Measurements from ENCODE around the gene POU2AF3.
A peak's percentile ranks its signal among the peaks of the same experiment; 100 is the strongest.

POU2AF3 gene

DNA sequence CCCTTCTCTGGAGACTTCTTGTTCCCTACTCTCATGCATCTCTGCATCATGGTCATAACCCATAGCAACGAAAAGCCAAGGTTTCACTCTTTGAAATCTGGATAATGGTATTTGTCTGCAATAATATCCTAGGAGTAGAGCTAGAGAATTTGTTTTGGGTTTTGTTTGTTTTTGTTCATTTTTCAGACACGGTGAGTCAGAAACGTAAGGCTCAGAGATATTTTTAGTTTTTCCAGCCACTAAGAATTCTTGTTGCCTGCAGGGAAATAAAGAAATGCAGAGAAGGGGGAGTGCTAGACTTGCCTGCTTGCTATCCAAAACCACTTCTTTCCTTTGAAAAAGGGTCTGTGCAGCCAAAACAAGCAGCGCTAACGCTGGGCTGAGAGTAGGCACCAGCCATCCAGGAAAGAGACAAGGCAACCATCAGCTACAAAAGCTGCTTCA, 26.0 kb downstream of the POU2AF3 start:
- no peaks in the 10 kb centered on the region for H3K9me3 ChIP-seq (ENCODE audit: control insufficient read depth in 5 of 5, low read length in 5 of 5)
- peaks cover 0 to 40% (median 25%) of the 10 kb centered on the region in 5 donors for H3K4me1 ChIP-seq (ENCODE audit: control insufficient read depth in 5 of 5, insufficient read depth in 5 of 5, low read length in 5 of 5)
- H3K9ac ChIP-seq (ENCODE audit: low read length in 5 of 5) = no peak overlapping the region
- no peaks in the 10 kb centered on the region for H3K27me3 ChIP-seq (ENCODE audit: control insufficient read depth in 5 of 5, insufficient read depth in 4 of 5, low read length in 5 of 5)
- no peaks in the 10 kb centered on the region for H3K36me3 ChIP-seq (ENCODE audit: control insufficient read depth in 5 of 5, insufficient read depth in 5 of 5, low read length in 5 of 5)
- H3K27ac ChIP-seq (ENCODE audit: low read depth, low read length) = no peak overlapping the region
- H3K4me3 ChIP-seq (ENCODE audit: low read depth in 1 of 5, low read length in 5 of 5) = peak overlapping the region in 1 of 5 donors; percentile 4

DNA sequence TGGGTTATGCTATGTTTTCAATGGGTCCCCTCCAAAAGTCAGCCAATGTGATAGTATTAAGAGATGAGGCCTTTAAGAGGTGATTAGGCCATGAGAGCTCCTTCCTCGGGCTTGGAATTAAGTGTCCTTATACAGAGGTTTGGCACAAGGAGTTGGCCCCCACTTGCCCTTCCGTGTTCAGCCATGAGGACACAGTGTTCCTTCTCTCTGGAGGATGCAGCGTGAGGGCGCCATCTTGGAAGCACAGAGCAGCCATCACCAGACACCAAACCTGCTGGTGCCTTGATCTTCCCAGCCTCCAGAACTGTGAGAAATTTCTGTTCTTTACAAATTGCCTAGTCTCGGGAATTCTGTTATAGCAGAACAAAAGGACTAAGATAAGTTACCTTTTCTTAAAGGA, 26.9 kb downstream of the POU2AF3 start:
- H3K4me3 ChIP-seq (ENCODE audit: low read depth in 1 of 5, low read length in 5 of 5) = no peak overlapping the region
- no peaks in the 10 kb centered on the region for H3K27me3 ChIP-seq (ENCODE audit: control insufficient read depth in 5 of 5, insufficient read depth in 4 of 5, low read length in 5 of 5)
- H3K36me3 ChIP-seq (ENCODE audit: control insufficient read depth in 5 of 5, insufficient read depth in 5 of 5, low read length in 5 of 5) = no peaks in the 10 kb centered on the region
- H3K4me1 ChIP-seq (ENCODE audit: control insufficient read depth in 5 of 5, insufficient read depth in 5 of 5, low read length in 5 of 5) = peaks cover 0 to 43% (median 23%) of the 10 kb centered on the region in 5 donors
- no peaks in the 10 kb centered on the region for H3K9me3 ChIP-seq (ENCODE audit: control insufficient read depth in 5 of 5, low read length in 5 of 5)
- H3K27ac ChIP-seq (ENCODE audit: low read depth, low read length) = no peak overlapping the region
- H3K9ac ChIP-seq (ENCODE audit: low read length in 5 of 5) = no peak overlapping the region

DNA sequence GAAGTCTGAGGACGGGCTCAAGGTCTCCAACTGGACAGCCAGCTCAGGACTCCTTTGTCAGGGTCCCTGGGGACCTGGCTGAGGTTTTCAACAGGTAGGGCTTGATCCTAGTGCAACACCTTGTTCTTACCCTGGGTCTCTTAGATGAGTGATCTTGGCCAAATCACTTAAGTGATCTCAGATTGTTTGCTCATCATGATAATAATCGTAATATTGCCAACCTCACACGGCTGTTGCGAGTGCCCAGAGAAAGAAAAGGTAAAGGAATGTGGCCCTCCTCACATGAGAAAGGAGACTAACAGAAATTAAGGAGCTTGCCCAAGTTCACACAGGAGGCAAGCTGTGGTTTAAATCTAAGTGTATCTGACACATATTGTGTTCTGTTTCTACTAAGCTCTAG, 28.5 kb downstream of the POU2AF3 start:
- Histone ChIP-seq H3K4me3 (ENCODE audit: low read depth in 1 of 5, low read length in 5 of 5) (no peak overlapping the region), H3K36me3 (ENCODE audit: control insufficient read depth in 5 of 5, insufficient read depth in 5 of 5, low read length in 5 of 5) (no peaks in the 10 kb centered on the region), H3K4me1 (ENCODE audit: control insufficient read depth in 5 of 5, insufficient read depth in 5 of 5, low read length in 5 of 5) (peaks cover 0 to 52% (median 31%) of the 10 kb centered on the region in 5 donors), H3K27me3 (ENCODE audit: control insufficient read depth in 5 of 5, insufficient read depth in 4 of 5, low read length in 5 of 5) (no peaks in the 10 kb centered on the region), H3K9me3 (ENCODE audit: control insufficient read depth in 5 of 5, low read length in 5 of 5) (no peaks in the 10 kb centered on the region), H3K27ac (ENCODE audit: low read depth, low read length) (no peak overlapping the region), H3K9ac (ENCODE audit: low read length in 5 of 5) (no peak overlapping the region)

DNA sequence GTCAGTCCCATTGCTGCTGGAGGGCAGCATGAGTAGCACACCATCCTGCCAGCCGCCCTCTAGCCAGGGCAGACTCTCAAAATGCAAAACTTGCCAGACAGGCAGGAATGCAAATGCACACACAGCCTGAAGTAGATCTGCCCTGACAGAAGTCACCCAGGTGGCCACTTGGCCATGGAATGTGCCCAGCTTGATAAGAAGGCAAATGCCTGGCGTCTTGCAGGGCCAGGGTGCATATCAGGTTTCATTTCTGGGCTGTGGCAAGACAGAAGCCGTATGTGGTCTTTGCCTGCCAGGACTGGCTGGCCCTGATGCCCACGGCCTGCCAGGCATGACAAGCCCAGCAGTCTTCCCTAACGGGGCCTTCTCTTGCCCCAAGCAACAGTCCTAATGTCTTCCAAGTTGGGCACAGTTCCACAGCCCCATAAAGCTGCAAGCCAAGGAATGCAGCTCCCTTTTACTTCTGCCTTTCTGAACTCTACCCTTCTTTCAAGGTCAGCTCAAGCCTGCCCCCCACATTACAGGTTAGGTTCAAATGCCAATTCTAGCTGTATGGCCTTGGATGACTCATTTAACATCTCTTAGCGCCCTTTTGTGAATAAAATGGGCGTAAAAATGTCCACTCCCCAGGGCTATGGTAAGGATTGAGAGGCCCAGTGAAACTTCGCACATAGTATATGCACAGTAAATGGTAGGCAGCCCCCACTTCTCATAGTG, 29.7 kb downstream of the POU2AF3 start:
- no peaks in the 10 kb centered on the region for H3K9me3 ChIP-seq (ENCODE audit: control insufficient read depth in 5 of 5, low read length in 5 of 5)
- no peak overlapping the region for H3K4me3 ChIP-seq (ENCODE audit: low read depth in 1 of 5, low read length in 5 of 5)
- peaks cover 0 to 54% (median 33%) of the 10 kb centered on the region in 5 donors for H3K4me1 ChIP-seq (ENCODE audit: control insufficient read depth in 5 of 5, insufficient read depth in 5 of 5, low read length in 5 of 5)
- H3K27ac ChIP-seq (ENCODE audit: low read depth, low read length) = no peak overlapping the region
- H3K36me3 ChIP-seq (ENCODE audit: control insufficient read depth in 5 of 5, insufficient read depth in 5 of 5, low read length in 5 of 5) = no peaks in the 10 kb centered on the region
- H3K27me3 ChIP-seq (ENCODE audit: control insufficient read depth in 5 of 5, insufficient read depth in 4 of 5, low read length in 5 of 5) = no peaks in the 10 kb centered on the region
- no peak overlapping the region for H3K9ac ChIP-seq (ENCODE audit: low read length in 5 of 5)

DNA sequence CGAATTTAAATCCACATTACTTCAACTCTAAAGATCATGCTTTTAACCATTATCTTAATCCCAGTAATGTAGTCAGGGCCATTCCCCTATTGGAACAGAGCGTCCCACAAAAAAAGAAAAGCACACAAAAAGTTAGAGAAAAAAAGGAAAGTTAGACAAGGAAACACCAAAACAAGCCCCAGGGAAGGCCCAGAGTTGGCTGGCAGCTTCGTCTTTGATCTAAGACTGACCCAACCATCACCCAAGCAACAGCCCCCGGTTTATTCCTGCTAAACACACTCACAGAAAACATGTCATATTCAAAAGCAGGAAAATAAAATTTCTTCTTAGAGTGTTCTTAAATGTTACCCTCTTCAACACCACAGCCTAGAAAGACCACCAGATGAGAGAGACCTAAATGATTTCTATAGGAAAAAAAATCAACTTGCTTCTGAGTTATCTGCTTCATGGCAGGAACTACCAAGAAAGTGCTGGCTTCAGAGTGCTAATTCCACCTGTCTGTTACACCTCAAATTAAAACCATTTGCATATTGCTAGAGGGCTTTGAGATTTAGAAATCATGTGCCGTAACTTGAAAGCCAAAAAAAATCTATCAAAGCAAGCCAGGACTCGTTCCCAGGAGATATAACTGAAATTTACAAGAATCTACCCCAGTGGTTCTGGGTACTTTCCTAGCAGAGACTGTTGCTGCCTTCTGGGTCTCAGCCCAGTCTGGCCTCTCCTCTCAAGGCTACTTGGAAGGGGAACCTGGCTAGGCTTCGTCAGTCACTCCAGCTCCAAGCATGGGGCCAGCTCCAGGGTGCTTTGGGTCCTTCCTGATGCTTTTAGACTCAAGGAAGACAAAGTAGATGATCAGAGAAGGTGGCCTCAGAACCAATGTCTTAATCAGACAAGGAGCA, 31.2 kb downstream of the POU2AF3 start:
- H3K27me3 ChIP-seq (ENCODE audit: control insufficient read depth in 5 of 5, insufficient read depth in 4 of 5, low read length in 5 of 5) = no peaks in the 10 kb centered on the region
- no peak overlapping the region for H3K4me3 ChIP-seq (ENCODE audit: low read depth in 1 of 5, low read length in 5 of 5)
- peaks cover 0 to 48% (median 27%) of the 10 kb centered on the region in 5 donors for H3K4me1 ChIP-seq (ENCODE audit: control insufficient read depth in 5 of 5, insufficient read depth in 5 of 5, low read length in 5 of 5)
- H3K9me3 ChIP-seq (ENCODE audit: control insufficient read depth in 5 of 5, low read length in 5 of 5) = no peaks in the 10 kb centered on the region
- H3K27ac ChIP-seq (ENCODE audit: low read depth, low read length) = peak overlapping the region; percentile 15
- H3K9ac ChIP-seq (ENCODE audit: low read length in 5 of 5) = peak overlapping the region in 2 of 5 donors; percentile 15 to 57
- no peaks in the 10 kb centered on the region for H3K36me3 ChIP-seq (ENCODE audit: control insufficient read depth in 5 of 5, insufficient read depth in 5 of 5, low read length in 5 of 5)

DNA sequence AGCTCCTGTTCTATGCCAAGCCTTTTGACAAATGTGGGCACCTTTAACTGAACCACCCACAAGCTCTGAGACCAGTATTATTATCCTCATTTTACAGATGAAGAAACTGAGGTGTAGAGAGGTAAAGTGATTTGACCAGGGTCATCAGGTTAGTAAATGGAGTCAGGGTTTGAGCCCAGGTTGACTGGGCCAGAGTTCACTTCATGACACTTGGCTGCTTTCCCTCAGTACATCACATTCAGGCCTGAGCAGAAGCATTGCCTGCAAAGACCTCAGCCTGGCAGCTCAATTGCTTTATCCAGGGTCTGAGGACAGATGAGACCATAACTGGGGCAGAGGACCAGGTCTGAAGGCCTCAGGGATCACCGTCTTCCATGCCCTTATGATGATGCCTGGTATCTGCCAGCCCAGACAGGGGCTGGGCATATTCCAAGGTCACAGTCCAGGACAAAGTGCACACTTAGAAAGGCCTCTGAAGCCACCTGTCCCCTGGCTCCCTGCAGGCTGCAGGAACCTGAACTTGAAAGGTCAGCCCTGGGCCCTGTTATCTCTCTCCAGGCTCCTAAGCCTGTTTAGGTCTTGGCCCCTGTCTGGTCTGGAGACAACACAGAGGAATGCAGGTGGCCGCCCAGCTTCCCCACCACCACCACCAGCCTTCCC, 32.0 kb downstream of the POU2AF3 start:
- Histone ChIP-seq H3K27ac (ENCODE audit: low read depth, low read length) (no peak overlapping the region), H3K9me3 (ENCODE audit: control insufficient read depth in 5 of 5, low read length in 5 of 5) (no peaks in the 10 kb centered on the region), H3K36me3 (ENCODE audit: control insufficient read depth in 5 of 5, insufficient read depth in 5 of 5, low read length in 5 of 5) (no peaks in the 10 kb centered on the region), H3K4me3 (ENCODE audit: low read depth in 1 of 5, low read length in 5 of 5) (no peak overlapping the region), H3K9ac (ENCODE audit: low read length in 5 of 5) (no peak overlapping the region), H3K27me3 (ENCODE audit: control insufficient read depth in 5 of 5, insufficient read depth in 4 of 5, low read length in 5 of 5) (no peaks in the 10 kb centered on the region), H3K4me1 (ENCODE audit: control insufficient read depth in 5 of 5, insufficient read depth in 5 of 5, low read length in 5 of 5) (peaks cover 0 to 52% (median 25%) of the 10 kb centered on the region in 5 donors)

DNA sequence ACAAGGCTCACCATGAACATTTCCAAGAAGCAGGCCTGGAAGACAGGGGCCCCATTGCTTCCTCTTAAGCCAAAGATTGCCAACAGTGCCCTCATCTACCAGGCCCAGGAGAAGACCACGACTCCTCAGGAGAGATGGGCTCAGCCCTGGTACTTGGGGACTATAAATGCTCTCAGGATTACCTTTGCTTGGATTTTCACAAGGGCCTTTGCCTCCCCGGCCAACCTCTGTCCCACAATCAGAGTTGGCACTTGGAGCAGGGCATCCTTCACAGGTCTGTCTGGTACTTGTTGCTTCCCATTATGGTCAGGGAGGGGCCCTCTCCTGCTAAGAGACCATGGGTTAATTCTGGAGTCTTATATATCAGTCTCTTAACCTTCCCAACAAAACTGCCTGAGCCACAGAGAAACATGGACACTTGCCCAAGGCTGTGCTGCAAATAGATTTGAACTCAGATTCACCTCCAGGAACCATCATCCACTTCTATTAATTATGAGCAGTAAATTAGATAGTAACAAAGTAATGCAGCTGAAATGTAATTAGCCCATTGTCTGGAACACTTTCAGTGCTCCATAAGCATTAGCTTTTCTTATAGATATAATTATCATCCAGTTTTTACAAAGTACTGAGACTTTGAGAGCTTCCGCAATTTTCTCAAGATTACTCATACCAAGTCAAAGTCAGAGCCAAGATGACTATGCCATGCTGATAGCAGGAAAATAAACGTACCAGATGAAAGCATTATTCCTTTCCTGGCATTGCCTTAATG, 33.5 kb downstream of the POU2AF3 start:
- no peak overlapping the region for H3K27ac ChIP-seq (ENCODE audit: low read depth, low read length)
- H3K4me1 ChIP-seq (ENCODE audit: control insufficient read depth in 5 of 5, insufficient read depth in 5 of 5, low read length in 5 of 5) = peaks cover 0 to 68% (median 35%) of the 10 kb centered on the region in 5 donors
- H3K4me3 ChIP-seq (ENCODE audit: low read depth in 1 of 5, low read length in 5 of 5) = no peak overlapping the region
- no peaks in the 10 kb centered on the region for H3K9me3 ChIP-seq (ENCODE audit: control insufficient read depth in 5 of 5, low read length in 5 of 5)
- H3K27me3 ChIP-seq (ENCODE audit: control insufficient read depth in 5 of 5, insufficient read depth in 4 of 5, low read length in 5 of 5) = no peaks in the 10 kb centered on the region
- no peaks in the 10 kb centered on the region for H3K36me3 ChIP-seq (ENCODE audit: control insufficient read depth in 5 of 5, insufficient read depth in 5 of 5, low read length in 5 of 5)
- H3K9ac ChIP-seq (ENCODE audit: low read length in 5 of 5) = no peak overlapping the region

DNA sequence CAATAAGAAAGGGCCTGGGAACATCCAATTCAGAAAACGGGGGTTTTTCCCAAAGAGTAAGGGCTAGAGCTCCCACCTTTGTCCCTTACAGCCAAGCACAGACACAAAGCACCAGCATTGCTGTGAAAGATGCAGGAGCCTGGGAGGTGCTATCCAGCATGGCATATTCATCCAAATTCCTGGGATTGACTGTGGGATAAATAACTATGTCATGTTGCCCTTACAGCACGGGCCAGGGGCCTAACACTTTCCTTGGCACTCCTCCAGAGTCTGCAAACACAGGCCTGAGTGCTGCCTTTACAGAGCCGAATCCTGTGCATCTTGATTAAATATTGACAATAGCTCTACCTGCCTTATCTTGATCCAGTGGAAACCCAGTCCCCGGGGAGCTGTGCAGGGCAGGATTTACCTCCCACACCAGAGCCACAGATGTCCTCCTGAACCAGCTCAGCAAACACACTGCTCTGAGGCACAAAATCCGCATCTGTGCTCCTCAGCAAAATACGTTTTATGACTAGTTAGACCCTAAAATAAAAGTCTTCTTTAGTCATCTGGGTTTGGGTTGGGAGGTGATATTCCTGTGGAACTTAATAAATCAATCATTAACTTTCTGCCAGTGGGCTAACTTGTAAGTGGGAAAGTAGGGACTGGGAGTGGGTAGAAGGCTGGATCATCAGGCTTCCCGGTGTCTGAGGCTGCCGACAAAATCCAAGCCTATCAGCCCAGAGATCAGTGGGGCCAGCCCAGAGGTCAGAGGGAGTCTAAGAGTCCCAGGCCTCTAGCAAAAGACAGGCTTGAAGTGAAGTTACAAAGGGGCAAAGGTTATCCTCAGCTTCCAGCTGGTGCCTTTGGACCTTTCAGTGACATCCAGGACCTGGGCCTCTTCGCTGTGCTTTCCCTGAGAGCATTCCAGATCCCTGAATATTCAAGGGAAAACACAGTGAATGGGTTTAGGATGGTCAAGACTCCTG, 36.5 kb downstream of the POU2AF3 start:
- H3K36me3 ChIP-seq (ENCODE audit: control insufficient read depth in 5 of 5, insufficient read depth in 5 of 5, low read length in 5 of 5) = no peaks in the 10 kb centered on the region
- H3K9me3 ChIP-seq (ENCODE audit: control insufficient read depth in 5 of 5, low read length in 5 of 5) = peaks cover 0 to 3% (median 0%) of the 10 kb centered on the region in 5 donors
- H3K4me1 ChIP-seq (ENCODE audit: control insufficient read depth in 5 of 5, insufficient read depth in 5 of 5, low read length in 5 of 5) = peaks cover 0 to 48% (median 27%) of the 10 kb centered on the region in 5 donors
- no peaks in the 10 kb centered on the region for H3K27me3 ChIP-seq (ENCODE audit: control insufficient read depth in 5 of 5, insufficient read depth in 4 of 5, low read length in 5 of 5)
- H3K27ac ChIP-seq (ENCODE audit: low read depth, low read length) = no peak overlapping the region
- no peak overlapping the region for H3K4me3 ChIP-seq (ENCODE audit: low read depth in 1 of 5, low read length in 5 of 5)
- no peak overlapping the region for H3K9ac ChIP-seq (ENCODE audit: low read length in 5 of 5)

DNA sequence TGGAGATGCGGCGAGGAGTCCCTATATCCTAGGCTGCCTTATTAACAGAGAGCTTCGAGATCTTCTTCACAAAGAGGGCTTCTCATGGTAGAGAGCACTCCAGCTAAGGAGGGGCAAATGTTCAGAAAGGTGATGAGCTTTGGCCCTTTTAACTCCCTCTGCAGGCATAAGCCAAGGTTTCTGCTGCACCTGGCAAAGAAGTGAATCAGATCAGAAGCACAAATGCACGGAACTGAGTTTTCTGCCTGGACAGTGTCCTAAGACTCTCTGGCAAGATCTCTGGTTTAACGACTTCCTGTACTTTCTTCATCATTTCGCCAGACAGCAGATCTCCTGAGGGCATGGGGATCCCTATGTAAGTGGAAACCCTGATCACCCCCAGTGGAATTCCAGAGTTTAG, 37.2 kb downstream of the POU2AF3 start:
- Histone ChIP-seq H3K27ac (ENCODE audit: low read depth, low read length) (no peak overlapping the region), H3K4me1 (ENCODE audit: control insufficient read depth in 5 of 5, insufficient read depth in 5 of 5, low read length in 5 of 5) (peaks cover 0 to 41% (median 21%) of the 10 kb centered on the region in 5 donors), H3K9me3 (ENCODE audit: control insufficient read depth in 5 of 5, low read length in 5 of 5) (peaks cover 0 to 3% (median 0%) of the 10 kb centered on the region in 5 donors), H3K4me3 (ENCODE audit: low read depth in 1 of 5, low read length in 5 of 5) (no peak overlapping the region), H3K27me3 (ENCODE audit: control insufficient read depth in 5 of 5, insufficient read depth in 4 of 5, low read length in 5 of 5) (no peaks in the 10 kb centered on the region), H3K9ac (ENCODE audit: low read length in 5 of 5) (no peak overlapping the region), H3K36me3 (ENCODE audit: control insufficient read depth in 5 of 5, insufficient read depth in 5 of 5, low read length in 5 of 5) (no peaks in the 10 kb centered on the region)
